ENCODE results near the gene ALLC.

Gene ALLC

DNA sequence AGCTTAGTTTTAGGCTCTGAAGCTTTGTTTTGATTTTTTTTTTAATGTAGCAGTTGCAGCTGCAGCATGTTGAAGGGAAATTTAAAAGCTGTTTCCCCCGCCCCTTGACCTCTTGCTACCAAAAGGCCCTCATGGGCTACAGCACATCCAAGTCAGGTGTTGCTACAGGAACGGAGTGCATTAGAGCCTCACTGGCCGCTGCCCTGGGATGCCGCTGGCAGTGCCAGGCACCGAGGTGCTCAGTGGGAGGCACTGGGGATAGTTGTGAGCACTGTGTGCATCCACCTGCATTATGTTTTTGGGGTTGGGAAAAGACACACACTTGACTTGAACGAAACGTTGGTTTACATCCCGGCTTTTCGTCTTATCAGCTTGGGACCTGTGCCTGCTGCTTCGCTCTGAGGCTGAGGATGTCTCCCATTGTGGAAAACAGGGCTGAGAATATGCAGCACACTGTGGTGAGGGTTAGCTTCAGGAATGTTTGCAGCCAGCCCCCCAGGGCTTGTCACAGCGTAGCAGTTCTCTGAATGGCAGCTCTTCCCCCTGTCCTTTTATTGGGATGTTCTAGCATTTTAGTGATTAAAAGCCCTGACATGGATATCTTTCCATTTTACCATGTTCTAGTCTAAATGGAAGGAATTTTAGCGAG, 69.5 kb downstream of the ALLC start:
- no peak for DNase-seq

DNA sequence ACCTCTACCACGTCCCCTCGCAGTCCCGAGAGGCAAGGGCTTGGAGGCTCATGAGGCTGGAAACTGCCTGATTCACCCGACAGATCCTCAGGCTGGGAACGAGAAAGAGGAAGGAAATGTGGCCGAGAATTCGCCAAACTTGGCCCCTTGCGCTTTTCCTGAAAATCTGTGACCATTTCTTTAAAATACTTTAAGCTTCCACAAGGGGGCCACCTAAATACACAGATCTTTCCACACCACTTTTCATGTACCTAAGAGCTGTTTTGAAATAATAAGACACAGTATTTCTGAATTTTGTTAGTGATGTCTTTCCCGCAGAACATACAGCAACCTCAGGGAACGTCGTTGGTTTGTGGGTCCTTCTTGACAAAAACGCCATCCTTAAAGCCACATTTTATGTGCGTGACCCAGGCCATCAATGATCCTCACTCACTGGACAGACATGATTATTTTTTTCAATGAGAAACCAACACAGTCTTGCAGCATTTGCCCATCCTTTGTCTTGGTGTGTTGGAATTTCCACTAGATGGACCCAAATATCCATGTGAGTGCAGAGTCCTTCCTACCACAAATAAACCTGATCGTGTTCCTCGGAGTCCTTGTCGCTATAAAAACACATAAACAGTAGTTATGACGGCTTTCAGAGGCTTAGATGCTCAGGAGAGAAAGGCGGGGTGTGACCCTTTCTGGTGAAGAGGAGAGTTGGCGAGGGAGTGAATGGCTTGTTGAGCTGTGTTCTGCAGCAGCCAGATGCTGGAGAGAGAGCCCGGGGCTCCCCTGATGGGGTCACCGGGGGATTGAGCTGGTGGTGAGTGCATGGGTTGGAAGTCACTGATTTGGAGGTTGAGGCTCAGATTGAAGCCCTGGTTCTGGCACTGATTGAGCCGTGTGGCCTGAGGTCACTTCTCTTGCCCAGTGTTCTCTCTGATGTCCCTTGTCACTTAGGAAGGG, 70.4 kb downstream of the ALLC start:
- DNase-seq: no peak

DNA sequence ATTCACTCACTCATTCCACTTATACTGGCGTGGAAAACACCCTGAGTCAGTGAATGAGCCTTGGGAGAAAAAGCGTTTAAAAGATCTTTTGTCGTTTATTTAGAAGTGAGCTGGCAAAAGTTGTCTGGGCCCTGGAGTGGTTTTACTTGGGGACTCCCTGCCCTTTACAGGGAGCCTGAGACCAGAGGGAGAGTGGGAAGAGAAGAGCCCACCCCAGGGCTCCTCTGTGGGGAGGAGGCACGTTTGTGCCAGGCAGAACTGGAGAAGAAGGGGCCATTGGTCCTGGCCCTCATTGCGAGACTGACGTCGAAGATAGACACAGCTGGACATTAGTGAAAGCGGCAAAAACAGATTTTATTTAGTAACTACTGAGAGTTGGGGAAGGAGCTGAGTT, 71.1 kb downstream of the ALLC start:
- DNase-seq: no peak

DNA sequence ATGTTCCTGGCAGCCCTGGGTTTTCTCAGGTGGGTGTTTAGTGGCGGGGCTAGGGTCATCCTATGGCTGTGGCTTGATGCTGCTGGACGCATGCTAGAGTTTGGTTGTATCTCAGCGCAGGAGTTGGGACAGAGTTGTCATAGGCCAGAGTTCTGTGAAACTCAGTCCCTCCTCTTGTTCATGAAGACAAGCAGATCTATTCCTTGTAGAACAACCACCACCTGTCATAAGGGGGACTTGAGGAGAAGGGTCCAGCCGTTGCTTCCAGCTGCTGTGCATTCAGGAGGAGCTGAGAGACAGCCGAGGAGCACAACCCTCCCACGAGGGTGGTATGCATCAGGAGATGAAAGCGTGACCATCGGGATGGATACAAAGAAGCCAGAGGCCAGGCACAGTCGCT, 71.8 kb downstream of the ALLC start:
- no peak for DNase-seq

DNA sequence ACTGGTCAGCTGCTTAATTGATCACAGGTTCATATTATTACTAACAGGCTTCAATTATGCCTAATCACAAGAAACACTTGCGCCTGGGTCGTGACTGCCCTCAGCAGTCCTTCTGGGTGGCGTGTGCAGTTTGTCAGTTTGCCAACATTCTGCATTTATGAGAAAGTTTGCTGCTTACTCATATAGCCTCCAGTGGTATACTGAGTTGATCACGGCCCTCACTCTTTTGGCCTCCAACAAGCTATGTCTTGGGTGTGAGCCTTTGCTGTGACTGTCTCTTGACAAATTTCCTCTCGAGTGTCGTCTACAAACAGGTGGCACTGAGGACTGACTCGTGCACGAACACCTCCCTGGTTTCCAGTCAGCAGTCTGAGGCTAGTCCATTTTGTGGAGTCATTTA, 72.6 kb downstream of the ALLC start:
- DNase-seq: no peak

DNA sequence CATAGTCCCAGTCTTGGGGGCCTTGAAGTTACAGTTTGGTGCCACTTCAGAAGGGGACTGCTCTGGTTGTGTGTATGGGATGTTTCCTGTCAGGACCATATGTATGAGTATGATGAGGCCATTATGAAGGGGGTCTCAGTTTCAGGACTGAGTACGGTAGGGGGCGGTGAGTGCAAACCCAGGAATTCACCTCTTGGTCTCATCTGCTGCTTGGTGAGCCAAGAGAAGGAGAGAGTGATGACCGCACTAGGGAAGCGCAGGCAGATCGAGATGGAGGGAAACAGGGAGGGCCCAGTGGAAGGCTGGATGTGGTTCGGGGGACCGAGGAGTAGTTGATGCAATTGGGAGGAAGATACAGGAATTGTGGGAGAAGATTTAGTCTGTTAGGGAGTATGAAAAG, 73.8 kb downstream of the ALLC start:
- DNase-seq: no peak

DNA sequence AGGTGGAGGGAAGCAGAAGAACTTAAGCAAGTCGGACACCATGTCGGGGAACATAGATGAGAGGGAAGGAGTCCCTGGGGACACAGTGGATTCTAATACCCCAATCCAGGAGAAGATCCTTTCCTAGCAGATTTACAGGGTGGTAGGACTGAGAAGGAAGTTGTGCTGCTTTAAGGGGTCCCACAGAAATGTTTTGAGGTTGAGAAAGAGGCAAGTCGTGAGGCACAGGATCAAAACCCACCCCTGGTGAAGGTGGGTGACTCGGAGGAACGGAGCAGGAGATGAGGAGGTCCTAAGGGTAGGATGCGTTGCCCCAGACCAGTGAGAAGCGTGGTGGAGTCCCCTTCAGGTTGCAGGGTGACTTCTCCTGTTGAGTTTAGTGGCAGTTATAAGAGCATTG, 78.1 kb downstream of the ALLC start:
- DNase-seq: no peak

DNA sequence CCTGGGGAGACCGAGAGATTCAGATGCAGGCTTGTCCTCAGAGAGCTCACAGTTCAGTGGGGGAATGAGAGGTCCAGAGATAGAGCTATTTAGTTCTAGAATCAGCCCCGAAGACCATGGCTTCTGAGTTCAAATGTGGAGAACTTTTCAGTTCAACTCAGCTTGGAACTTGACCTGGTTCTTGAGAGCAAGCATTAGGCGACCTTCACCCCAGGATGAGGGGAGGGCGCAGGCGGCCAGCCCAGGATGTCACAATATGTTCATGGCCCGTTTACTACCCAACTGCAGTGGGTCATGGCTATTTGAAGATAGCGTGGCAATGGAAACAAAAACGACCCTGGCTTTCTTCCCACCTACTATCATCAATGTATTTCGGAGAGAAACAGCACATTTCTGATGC, 79.1 kb downstream of the ALLC start:
- DNase-seq: no peak

DNA sequence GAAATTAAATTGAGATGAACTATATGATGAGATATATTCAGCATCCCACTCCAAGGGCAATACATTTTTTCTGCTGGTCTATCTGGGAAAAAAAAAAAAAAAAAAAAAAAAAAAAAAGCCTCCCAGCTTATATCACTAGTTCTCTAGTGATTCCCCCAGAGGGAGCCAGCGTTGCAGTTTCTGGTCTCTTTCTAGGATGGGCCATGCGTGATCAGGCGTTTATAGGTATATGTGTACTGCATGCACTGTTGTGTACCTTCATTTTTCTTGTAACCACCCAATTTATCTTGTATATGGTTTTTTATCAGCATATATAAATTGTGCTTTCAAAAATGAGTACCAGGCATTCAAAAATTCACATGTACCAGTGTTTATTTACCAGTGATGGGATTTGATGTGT, 80.5 kb downstream of the ALLC start:
- DNase-seq: no peak

DNA sequence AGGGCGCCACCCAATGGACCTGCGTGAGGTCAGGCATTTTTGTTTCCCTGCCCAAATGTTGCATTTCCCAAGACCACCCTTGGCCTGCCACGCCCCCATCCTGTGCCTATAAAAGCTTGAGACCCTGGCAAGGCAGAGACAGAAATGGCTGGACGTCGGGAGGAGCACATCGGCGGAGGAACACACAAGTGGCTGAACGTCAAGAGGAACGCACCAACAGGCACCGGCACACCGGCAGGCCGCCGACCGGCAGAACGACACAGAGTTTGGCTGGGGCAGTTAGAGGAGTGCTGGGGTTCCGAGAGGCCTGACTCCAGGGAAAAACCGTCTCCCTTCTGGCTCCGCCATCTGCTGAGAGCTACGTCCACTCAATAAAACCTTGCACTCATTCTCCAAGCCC, 81.3 kb downstream of the ALLC start:
- DNase-seq: no peak

DNA sequence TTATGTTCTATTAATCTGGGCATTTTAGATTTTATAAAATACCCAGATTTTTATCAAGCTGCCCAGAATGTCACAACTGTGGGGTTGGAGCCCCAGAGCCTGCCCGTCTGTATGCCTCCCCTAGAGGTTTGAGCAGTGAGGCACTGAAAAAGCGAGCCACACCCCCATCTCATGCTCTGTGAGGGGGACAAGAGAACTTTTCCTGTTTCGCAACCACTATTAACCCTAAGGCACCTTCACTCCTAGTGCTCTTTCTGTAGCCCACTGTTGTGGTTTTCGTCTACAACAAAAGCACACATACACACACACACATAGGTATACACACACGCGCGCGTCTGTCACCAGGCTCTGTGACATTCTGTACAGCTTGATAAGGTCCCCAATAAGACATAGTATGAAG, 83.4 kb downstream of the ALLC start:
- no peak for DNase-seq

DNA sequence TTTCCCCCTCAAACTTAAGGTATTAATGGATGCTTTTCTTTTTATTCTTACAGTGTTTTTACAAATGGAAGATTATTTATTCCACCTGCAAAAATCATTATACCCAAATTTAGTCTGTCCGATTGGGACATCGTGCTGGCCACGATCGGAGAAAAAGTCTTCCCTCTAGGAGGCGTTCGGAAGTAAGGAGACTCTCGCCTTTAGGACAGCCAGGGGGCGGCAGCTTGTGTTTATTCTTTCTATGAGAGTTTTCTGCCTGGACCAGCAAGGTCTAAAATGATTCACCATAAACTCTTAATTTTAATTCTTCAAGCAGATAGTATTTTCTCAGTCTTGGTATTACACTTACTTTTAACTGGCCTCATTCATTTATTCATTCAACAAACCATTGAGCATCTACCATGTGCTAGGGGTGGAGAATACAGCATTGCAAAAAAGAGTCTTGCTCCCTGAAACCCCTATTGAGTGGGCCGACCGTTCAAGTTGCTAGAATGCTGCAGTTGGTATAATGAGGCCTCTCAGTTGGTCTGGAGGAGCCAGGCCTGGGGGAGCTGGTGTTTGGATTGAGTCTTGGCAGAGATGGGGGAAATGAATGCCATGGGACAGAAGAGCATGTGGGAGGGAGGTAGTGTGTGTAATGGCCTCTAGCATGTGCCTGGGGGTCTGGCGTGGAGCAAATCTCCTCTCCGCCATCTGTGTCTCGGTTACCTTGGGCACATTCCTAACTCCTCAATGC, 84.0 kb downstream of the ALLC start:
- no peak for DNase-seq

DNA sequence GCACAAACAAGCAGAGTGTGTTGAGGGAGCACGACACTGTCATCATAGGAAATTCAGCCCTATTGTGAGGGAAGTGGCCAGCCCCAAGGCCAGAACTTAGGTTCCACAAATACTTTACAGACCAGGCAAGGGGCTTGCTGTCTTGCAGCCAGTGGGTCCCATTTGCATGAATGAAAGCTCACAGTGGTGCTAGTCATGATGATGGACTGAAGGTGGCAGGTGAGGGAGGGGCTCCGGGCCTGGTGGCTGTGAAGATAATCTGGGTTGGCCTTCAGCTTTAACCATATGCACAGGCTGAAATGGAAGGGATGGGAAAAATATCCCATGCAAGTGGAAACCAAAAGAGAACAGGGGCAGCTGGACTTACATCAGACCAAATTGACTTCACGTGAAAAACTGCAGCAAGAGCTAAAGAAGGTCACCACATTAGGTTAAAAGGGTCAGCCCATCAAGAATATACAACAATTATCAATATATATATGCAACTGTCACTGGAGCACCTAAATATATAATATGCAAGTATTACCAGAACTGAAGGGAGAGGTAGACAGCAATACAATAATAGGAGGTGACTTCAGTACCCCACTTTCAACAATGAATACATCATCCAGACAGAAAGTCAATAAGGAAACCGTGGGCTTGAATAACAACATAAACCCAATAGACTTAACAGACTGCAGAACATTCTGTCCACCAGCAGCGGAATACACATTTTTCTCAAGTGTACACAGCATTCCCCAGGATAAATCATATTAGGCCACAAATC, 84.9 kb downstream of the ALLC start:
- no peak for DNase-seq

DNA sequence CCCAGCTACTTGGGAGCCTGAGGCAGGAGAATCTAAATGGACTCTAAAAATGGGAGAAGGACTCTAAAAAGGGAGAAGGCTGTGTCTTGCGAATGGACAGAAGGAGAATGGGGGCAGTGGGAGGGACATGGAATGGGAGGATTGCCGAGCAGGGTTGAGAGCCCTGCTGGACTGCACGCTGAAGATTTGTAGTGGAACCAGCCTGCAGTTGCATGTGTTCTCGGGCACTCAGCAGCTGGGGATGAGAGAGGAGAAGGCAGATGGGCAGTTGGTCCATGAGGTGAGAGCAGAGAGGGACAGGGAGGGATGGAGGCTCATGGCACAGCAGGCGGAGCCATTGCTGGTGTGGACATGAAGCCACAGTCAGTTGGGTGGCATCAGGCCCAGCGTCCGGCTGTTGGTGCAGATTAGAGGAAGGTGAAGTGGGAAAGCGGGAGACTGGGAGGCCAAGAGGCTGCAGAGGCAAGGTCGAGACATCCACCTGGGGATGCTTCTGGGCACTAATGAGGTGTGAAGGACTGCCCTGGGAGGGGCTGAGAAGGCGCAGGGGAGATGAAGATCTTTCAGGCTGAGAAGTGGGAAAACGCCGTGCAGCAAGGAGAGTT, 86.1 kb downstream of the ALLC start:
- DNase-seq: no peak

DNA sequence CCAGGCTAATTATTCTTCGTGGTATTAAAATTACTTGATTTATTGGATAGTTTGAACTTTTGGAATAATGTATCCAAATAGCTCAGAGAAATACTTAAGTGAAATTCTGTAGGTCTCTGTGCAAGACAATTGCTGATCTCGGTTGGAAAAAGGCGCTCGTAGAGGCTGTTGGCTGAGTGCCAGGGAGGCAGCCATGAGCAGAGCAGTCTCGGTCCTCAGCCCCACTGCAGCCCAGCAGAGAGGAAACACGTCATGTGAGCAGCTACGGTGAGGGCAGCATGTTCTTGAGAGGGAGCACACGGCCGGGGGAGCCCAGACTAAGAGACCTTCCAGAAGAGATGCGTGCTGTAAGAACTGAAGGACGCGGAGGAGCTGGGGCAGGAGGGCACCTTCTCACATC, 87.9 kb downstream of the ALLC start:
- DNase-seq: no peak

DNA sequence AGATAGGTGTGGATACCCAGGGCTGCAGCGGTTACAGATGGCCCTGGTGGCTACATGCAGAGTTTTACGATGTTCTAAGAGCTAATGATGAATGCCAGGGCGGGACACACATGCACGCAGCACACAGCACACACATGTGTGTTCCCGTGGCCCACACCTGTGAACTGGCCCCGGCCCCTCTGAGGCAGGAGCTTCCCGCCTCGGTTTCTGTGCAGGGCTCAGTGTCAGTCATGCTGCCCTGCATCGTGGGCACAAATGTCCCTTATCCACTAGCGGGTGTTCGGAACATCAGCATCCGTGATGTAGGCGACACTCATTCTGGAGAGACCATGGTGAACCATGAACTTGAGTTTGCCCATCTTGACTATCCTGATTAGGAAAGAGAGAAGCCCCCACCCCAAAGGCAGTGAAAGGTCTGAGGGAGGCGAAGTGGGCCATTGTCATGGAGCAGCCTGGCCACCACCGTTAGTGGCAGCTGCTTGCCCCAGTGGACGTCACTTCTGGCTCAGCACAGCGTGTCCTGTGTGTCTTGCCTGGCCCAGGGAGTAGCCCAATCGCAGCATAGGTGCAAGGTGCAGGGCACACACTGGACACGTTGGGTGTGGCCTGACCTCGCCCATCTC, 89.1 kb downstream of the ALLC start:
- DNase-seq: no peak

DNA sequence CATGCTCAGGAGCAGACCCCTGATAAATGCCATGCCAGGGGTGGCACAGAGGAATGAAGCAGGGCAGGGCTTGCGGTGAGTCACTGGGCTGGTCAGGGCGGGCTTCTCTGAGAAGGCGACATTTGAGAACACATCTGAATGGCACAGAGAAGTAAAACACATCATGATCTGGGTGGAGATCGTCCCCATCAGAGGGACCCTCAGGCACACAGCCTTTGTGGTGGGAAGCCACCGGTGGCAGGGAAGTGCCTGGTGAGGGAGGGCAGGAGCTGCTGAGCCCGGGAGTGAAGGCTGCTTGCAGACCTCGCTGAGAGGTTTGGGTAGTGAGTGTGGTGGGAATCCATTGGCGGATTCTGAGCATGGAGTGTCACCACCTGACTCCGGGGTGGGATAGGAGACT, 89.8 kb downstream of the ALLC start:
- DNase-seq: no peak

DNA sequence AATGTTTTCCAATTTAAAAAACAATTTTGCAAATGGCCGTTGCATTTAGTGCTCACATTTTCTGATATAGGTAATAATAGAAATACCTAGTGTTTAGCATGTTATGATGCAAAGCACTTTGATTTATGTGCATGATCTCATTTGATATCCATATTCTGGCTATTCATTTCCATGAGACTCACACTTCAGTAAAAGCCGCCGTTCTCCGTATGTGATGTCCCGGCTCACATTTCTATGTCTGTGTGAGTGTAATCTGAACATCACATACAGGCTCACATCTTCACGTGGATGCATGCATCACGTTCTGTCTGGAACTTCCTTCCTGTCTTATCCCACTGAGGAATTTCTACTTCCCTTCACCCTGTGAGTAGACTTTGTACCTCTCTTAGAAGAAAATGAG, 91.2 kb downstream of the ALLC start:
- no peak for DNase-seq

DNA sequence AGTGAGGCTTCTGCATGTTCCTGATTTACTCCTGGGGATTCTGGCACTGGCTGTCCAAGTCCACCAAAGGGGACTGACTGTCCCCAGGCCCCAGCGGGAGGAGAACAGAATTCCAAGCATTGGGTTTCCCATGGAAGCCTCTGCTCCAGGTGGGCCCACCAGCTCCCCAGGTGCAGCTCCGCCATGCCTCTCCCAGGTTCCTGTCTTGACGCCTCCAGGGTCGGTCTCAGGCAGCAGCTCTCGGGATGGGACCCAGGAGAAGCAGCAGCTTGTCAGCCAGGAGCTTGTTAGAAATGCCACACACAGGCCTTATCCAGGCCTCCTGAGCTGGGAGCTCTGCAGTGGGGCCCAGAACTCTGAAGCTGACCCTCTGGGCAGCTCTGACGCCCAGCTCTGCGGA, 93.3 kb downstream of the ALLC start:
- no peak for DNase-seq

DNA sequence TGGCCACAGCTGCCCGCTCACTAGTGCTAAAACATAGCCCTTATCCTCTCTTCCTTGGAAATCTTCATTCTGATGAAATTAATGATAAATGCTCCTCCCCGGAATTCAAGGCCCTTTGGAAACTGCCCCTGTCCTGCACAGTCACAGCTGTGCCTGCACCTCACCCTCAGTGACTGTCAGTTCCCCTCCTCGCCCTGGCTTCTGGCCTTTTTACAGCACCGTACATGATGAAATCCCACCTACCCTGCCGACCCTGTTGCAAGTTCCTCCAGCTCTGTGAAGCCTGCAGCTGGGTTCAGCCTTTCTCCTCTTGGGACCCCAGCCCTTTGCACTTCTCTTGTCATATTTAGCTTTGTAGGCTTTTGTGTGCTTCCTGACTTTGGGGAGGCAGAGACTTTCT, 93.8 kb downstream of the ALLC start:
- no peak for DNase-seq
